ENCODE data around the gene SCD5.

GRCh38 chr4:82645936-82646565 lies 152.5 kb downstream of the SCD5 start:
- TF ChIP-seq TAF1 (IDR thresholded peaks at IDR 0.05; ENCODE audit: borderline replicate concordance, insufficient read depth, low read length) (no peak), REST (IDR thresholded peaks at IDR 0.05; ENCODE audit: insufficient read depth in 1 of 2, low read depth in 2 of 2, low read length in 2 of 2) (no peak)

Data from PFSK-1 (cell line).